Activated B cell treated with CpG ODN at 0.5 μM for 24 hours (primary cell): Measurements from ENCODE around the gene CASTOR1. TPM values are rescaled to one million over a fixed set of nuclear protein-coding genes. Genes with fewer than 3 reads are reported as not detected.

ENCODE experiments used
- ATAC-seq: fragments of 200-7000 bp; cut with Tn5 transposase; one replicate; pipeline ENCODE4 v1.10.0; 2021; ENCODE audit warnings: low read depth, mild to moderate bottlenecking, moderate library complexity
- CTCF ChIA-PET: fragments of 350-600 bp; sonication (Branson Sonifier 250); formaldehyde crosslinking; loops from one replicate; lab custom pipeline; 2021; ENCODE audit warnings: antibody characterized with exemption; lab: Charles Lee
- POLR2A ChIA-PET: fragments of 350-600 bp; sonication (Branson Sonifier 250); formaldehyde crosslinking; loops from one replicate; lab custom pipeline; 2021; ENCODE audit warnings: antibody characterized with exemption; lab: Charles Lee
- DNase-seq: peaks from one replicate; pipeline ENCODE4 v3.0.0; 2022
- H3K27ac Mint-ChIP-seq: one replicate; pipeline ENCODE4 v1.8.0; 2020; ENCODE audit warnings: mixed read lengths
- H3K27me3 Mint-ChIP-seq: one replicate; pipeline ENCODE4 v1.8.0; 2021; ENCODE audit warnings: mixed read lengths
- H3K36me3 Mint-ChIP-seq: one replicate; pipeline ENCODE4 v1.8.0; 2021; ENCODE audit warnings: low read depth, mixed read lengths
- H3K4me1 Mint-ChIP-seq: one replicate; pipeline ENCODE4 v1.8.0; 2021; ENCODE audit warnings: mixed read lengths
- H3K4me3 Mint-ChIP-seq: one replicate; pipeline ENCODE4 v1.8.0; 2020; ENCODE audit warnings: mild to moderate bottlenecking, mixed read lengths
- H3K9me3 Mint-ChIP-seq: one replicate; pipeline ENCODE4 v1.8.0; 2020; ENCODE audit warnings: mixed read lengths
- intact Hi-C: fragments of 100-400 bp; cut with micrococcal nuclease; formaldehyde crosslinking; loops from one replicate; pipeline ENCODE4 v1.15.1; 2024
- total RNA-seq: library from RNA; stranded (reverse); gene quantifications from 2 replicates; pipeline ENCODE4 v1.2.3, GENCODE V29; 2022
- TF ChIP-seq, protein P1 (sequence below): fragments of 200-600 bp; IDR thresholded peaks from one replicate; pipeline ENCODE4 v1.8.0; 2022; ENCODE audit warnings: antibody characterized with exemption, mild to moderate bottlenecking

Gene CASTOR1
- total RNA-seq, 1 donor from 2014 or later = 2.4 TPM

DNA sequence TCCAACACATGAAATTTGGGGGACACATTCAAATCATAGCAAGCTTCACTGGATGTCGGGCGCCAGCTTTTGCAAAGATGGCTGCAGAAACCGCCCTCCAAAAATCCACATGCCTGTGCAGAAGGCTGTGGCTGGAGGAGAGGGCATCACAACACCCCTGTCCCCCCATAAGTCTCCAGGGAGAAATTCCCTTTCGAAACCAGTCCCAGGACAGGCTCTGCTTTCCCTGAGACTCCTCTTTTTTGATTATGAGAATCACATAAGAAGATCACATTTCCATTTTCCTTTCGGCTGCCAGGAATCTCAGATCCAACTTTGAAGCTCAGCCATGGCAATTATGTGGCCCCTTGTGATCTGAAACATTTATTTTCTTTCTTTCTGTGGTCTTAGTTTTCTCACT lies 52.4 kb downstream of the CASTOR1 start:
- CTCF ChIA-PET = no interaction called here

DNA sequence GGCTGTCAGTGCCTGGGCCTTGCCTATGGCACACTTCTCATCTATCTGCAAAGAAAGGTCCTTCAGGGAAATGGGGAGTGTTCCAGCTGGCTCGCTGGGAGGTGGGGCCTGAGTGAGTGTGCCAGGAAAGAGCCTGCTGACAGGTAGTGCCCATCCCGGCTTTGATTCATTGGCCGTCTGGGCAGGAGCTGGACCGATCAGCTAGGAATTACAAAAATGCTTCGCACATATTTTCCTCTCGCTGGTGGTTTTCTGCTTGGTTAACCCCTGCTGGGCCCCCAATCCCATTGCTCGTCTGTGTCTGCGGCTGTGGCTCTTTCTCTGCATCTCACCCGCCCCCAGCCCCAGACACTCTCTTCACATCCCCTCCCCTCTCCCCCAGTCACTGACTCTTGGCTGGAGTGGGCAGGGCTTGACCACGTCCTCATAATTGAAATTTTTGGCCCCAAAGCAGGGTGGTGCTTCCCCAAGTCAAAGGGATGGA lies 53.6 kb downstream of the CASTOR1 start:
- Mint-ChIP-seq H3K27me3 (peaks cover 6% of the 10 kb centered on the region), H3K4me3 (no peak overlapping the region), H3K4me1 (peaks cover 3% of the 10 kb centered on the region), H3K27ac (no peak overlapping the region), H3K9me3 (no peaks in the 10 kb centered on the region), H3K36me3 (no peaks in the 10 kb centered on the region)
- intact Hi-C loops = no loop called here
- TF ChIP-seq, protein P1, sequence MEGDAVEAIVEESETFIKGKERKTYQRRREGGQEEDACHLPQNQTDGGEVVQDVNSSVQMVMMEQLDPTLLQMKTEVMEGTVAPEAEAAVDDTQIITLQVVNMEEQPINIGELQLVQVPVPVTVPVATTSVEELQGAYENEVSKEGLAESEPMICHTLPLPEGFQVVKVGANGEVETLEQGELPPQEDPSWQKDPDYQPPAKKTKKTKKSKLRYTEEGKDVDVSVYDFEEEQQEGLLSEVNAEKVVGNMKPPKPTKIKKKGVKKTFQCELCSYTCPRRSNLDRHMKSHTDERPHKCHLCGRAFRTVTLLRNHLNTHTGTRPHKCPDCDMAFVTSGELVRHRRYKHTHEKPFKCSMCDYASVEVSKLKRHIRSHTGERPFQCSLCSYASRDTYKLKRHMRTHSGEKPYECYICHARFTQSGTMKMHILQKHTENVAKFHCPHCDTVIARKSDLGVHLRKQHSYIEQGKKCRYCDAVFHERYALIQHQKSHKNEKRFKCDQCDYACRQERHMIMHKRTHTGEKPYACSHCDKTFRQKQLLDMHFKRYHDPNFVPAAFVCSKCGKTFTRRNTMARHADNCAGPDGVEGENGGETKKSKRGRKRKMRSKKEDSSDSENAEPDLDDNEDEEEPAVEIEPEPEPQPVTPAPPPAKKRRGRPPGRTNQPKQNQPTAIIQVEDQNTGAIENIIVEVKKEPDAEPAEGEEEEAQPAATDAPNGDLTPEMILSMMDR = no peak
- ATAC-seq (no peak), DNase-seq (no peak)
- CTCF ChIA-PET = no interaction called here
- POLR2A ChIA-PET = no interaction called here

More for the DNA sequence above, 52.4 kb downstream of the CASTOR1 start:
- H3K4me3 Mint-ChIP-seq = no peak overlapping the region
- H3K36me3 Mint-ChIP-seq = no peaks in the 10 kb centered on the region
- TF ChIP-seq, protein P1 = no peak
- intact Hi-C loops = no loop called here
- POLR2A ChIA-PET = no interaction called here
- peaks cover 10% of the 10 kb centered on the region for H3K4me1 Mint-ChIP-seq
- no peaks in the 10 kb centered on the region for H3K9me3 Mint-ChIP-seq
- H3K27ac Mint-ChIP-seq = no peak overlapping the region
- DNase-seq (no peak), ATAC-seq (no peak)
- H3K27me3 Mint-ChIP-seq = peaks cover 5% of the 10 kb centered on the region

Other genes with a start within 250 kb of the CASTOR1 start
- gene HORMAD2, start 209.0 kb downstream of the CASTOR1 start, total RNA-seq = not detected in 2 replicates
- gene LIF, start 42.7 kb downstream of the CASTOR1 start, total RNA-seq = 0.42 and 0.44 TPM in 2 replicates
- 1.0 and 1.7 TPM in 2 replicates for gene OSM, start 22.7 kb downstream of the CASTOR1 start, total RNA-seq
- gene TBC1D10A, start 37.4 kb upstream of the CASTOR1 start, total RNA-seq = 20.1 and 20.4 TPM in 2 replicates
- 263 and 269 TPM in 2 replicates for gene SF3A1, start 67.4 kb upstream of the CASTOR1 start, total RNA-seq
- gene CCDC157, start 67.5 kb upstream of the CASTOR1 start, total RNA-seq = 1.8 and 2.9 TPM in 2 replicates
- gene RNF215, start 97.9 kb upstream of the CASTOR1 start, total RNA-seq = 8.6 and 8.8 TPM in 2 replicates
- 0.40 and 0.42 TPM in 2 replicates for gene SEC14L2, start 107.5 kb upstream of the CASTOR1 start, total RNA-seq
- 30.8 and 33.9 TPM in 2 replicates for gene MTFP1, start 136.3 kb upstream of the CASTOR1 start, total RNA-seq
- not detected in 2 replicates for gene SEC14L3, start 182.5 kb upstream of the CASTOR1 start, total RNA-seq
- gene SEC14L4, start 216.2 kb upstream of the CASTOR1 start, total RNA-seq = not detected in 2 replicates